ENCODE results near the gene ROR2. TPM values are rescaled to one million over a fixed set of nuclear protein-coding genes. Genes with fewer than 3 reads are reported as not detected.

The ROR2 gene
- total and polyA plus RNA-seq, 2 experiments from 2014 or later = 7.1 to 12.9 TPM

- Histone ChIP-seq H4K20me1 (ENCODE audit: insufficient read depth) (no peaks in the 10 kb centered on the region), H3K9me3 (ENCODE audit: low read depth) (no peaks in the 10 kb centered on the region), H3K36me3 (ENCODE audit: low read depth) (no peaks in the 10 kb centered on the region), H3K27me3 (replicated peaks; ENCODE audit: insufficient read depth) (no peaks in the 10 kb centered on the region), H3K9ac (peak overlapping the region; percentile 8; the same call in 1 of the 2 replicates), H2AFZ (peak overlapping the region; percentile 67), H3K4me1 (ENCODE audit: insufficient read depth) (peaks cover 19% of the 10 kb centered on the region), H3K9me2 (ENCODE audit: insufficient read depth) (no peaks in the 10 kb centered on the region), H3F3A (ENCODE audit: insufficient read depth) (no peaks in the 10 kb centered on the region), H3K4me2 (ENCODE audit: unreplicated experiment) (peak overlapping the region; percentile 35), H3K79me2 (ENCODE audit: insufficient read depth) (no peaks in the 10 kb centered on the region), H3K27ac (no peak overlapping the region), H3K4me3 (peak overlapping the region; percentile 45)
- in situ Hi-C loops (cut with MboI) = no loop called here
- no peak for TF ChIP-seq EZH2phosphoT487 (IDR thresholded peaks at IDR 0.05; ENCODE audit: insufficient read depth, low read depth)
- no peak for TF ChIP-seq EZH2 (IDR thresholded peaks at IDR 0.05; ENCODE audit: insufficient read depth, poor library complexity, severe bottlenecking)
- WGBS, 2 experiments (ENCODE audit: low coverage in 1 of 2, low lambda C conversion rate in 2 of 2, missing lambda C conversion rate in 2 of 2) = 7 to 14% methylated on average over 6 of the region's 6 CpGs
- peak; percentile 53 for DNase-seq
These were observed 82.3 kb downstream of the ROR2 start for GRCh38 chr9:91867740-91868139.

- H3F3A ChIP-seq (ENCODE audit: insufficient read depth) = no peaks in the 10 kb centered on the region
- H3K4me3 ChIP-seq = no peak overlapping the region
- peaks cover 19% of the 10 kb centered on the region for H3K4me1 ChIP-seq (ENCODE audit: insufficient read depth)
- H3K27ac ChIP-seq = no peak overlapping the region
- peak; percentile 10 for DNase-seq
- in situ Hi-C loops (cut with MboI) = no loop called here
- H3K36me3 ChIP-seq (ENCODE audit: low read depth) = no peaks in the 10 kb centered on the region
- WGBS, 2 experiments (ENCODE audit: low coverage in 1 of 2, low lambda C conversion rate in 2 of 2, missing lambda C conversion rate in 2 of 2) = 31 to 40% methylated on average over 5 of the region's 5 CpGs
- H3K9ac ChIP-seq = no peak overlapping the region
- no peaks in the 10 kb centered on the region for H4K20me1 ChIP-seq (ENCODE audit: insufficient read depth)
- H3K27me3 ChIP-seq (replicated peaks; ENCODE audit: insufficient read depth) = no peaks in the 10 kb centered on the region
- no peak overlapping the region for H3K4me2 ChIP-seq (ENCODE audit: unreplicated experiment)
- H3K9me2 ChIP-seq (ENCODE audit: insufficient read depth) = no peaks in the 10 kb centered on the region
- TF ChIP-seq EZH2 (IDR thresholded peaks at IDR 0.05; ENCODE audit: insufficient read depth, poor library complexity, severe bottlenecking) = no peak
- TF ChIP-seq EZH2phosphoT487 (IDR thresholded peaks at IDR 0.05; ENCODE audit: insufficient read depth, low read depth) = no peak
- H2AFZ ChIP-seq = no peak overlapping the region
- no peaks in the 10 kb centered on the region for H3K9me3 ChIP-seq (ENCODE audit: low read depth)
- no peaks in the 10 kb centered on the region; the same call in 1 of the 2 replicates for H3K79me2 ChIP-seq (ENCODE audit: insufficient read depth)
These were observed 85.0 kb downstream of the ROR2 start for GRCh38 chr9:91865041-91865440.

GRCh38 chr9:91864380-91864779, 85.6 kb downstream of the ROR2 start:
- Histone ChIP-seq H3K27me3 (replicated peaks; ENCODE audit: insufficient read depth) (no peaks in the 10 kb centered on the region), H3K4me2 (ENCODE audit: unreplicated experiment) (no peak overlapping the region)
- WGBS, 2 experiments (ENCODE audit: low coverage in 1 of 2, low lambda C conversion rate in 2 of 2, missing lambda C conversion rate in 2 of 2) = 14 to 20% methylated on average over 4 of the region's 4 CpGs

GRCh38 chr9:91863469-91863868, 86.6 kb downstream of the ROR2 start:
- Histone ChIP-seq H3K27ac (no peak overlapping the region), H4K20me1 (ENCODE audit: insufficient read depth) (no peaks in the 10 kb centered on the region), H3K4me2 (ENCODE audit: unreplicated experiment) (no peak overlapping the region), H3K4me1 (ENCODE audit: insufficient read depth) (peaks cover 19% of the 10 kb centered on the region), H3F3A (ENCODE audit: insufficient read depth) (no peaks in the 10 kb centered on the region), H3K79me2 (ENCODE audit: insufficient read depth) (no peaks in the 10 kb centered on the region; the same call in 1 of the 2 replicates), H2AFZ (no peak overlapping the region), H3K9ac (no peak overlapping the region), H3K9me3 (ENCODE audit: low read depth) (no peaks in the 10 kb centered on the region), H3K36me3 (ENCODE audit: low read depth) (no peaks in the 10 kb centered on the region), H3K9me2 (ENCODE audit: insufficient read depth) (no peaks in the 10 kb centered on the region), H3K27me3 (replicated peaks; ENCODE audit: insufficient read depth) (no peaks in the 10 kb centered on the region), H3K4me3 (no peak overlapping the region)
- TF ChIP-seq EZH2phosphoT487 (IDR thresholded peaks at IDR 0.05; ENCODE audit: insufficient read depth, low read depth) = no peak
- no peak for TF ChIP-seq EZH2 (IDR thresholded peaks at IDR 0.05; ENCODE audit: insufficient read depth, poor library complexity, severe bottlenecking)
- no peak for DNase-seq
- in situ Hi-C loops (cut with MboI) = no loop called here
- WGBS, 2 experiments (ENCODE audit: low coverage in 1 of 2, low lambda C conversion rate in 2 of 2, missing lambda C conversion rate in 2 of 2) = 68 to 70% methylated on average over 4 of the region's 4 CpGs

More at GRCh38 chr9:91864380-91864779, 85.6 kb downstream of the ROR2 start:
- peak; percentile 16 for DNase-seq
- H3K4me1 ChIP-seq (ENCODE audit: insufficient read depth) = peaks cover 19% of the 10 kb centered on the region
- in situ Hi-C loops (cut with MboI) = no loop called here
- H3K9me3 ChIP-seq (ENCODE audit: low read depth) = no peaks in the 10 kb centered on the region
- no peaks in the 10 kb centered on the region for H4K20me1 ChIP-seq (ENCODE audit: insufficient read depth)
- no peak overlapping the region for H2AFZ ChIP-seq
- no peak overlapping the region for H3K27ac ChIP-seq
- TF ChIP-seq EZH2phosphoT487 (IDR thresholded peaks at IDR 0.05; ENCODE audit: insufficient read depth, low read depth) (no peak), EZH2 (IDR thresholded peaks at IDR 0.05; ENCODE audit: insufficient read depth, poor library complexity, severe bottlenecking) (no peak)
- H3K36me3 ChIP-seq (ENCODE audit: low read depth) = no peaks in the 10 kb centered on the region
- no peak overlapping the region for H3K4me3 ChIP-seq
- no peaks in the 10 kb centered on the region for H3K9me2 ChIP-seq (ENCODE audit: insufficient read depth)
- H3K79me2 ChIP-seq (ENCODE audit: insufficient read depth) = no peaks in the 10 kb centered on the region; the same call in 1 of the 2 replicates
- no peak overlapping the region for H3K9ac ChIP-seq
- H3F3A ChIP-seq (ENCODE audit: insufficient read depth) = no peaks in the 10 kb centered on the region

Measured in GM23248 (cell line).